Liver (tissue), 9 donors: ENCODE measurements around the gene FNIP1. TPM values are rescaled to one million over a fixed set of nuclear protein-coding genes. Genes with fewer than 3 reads are reported as not detected.

Experiments used
- DNase-seq: peaks from one replicate; pipeline ENCODE4 v3.0.0-alpha.2; 2017; ENCODE audit warnings: low spot score
- H3K27ac ChIP-seq, 2 donors: one replicate each; pipeline ENCODE4 v1.7.0; 2013; ENCODE audit warnings: inconsistent platforms in 2 of 2, low read length in 2 of 2, control low read depth in 1 of 2, low read depth in 1 of 2, mild to moderate bottlenecking in 1 of 2
- H3K27me3 ChIP-seq, 4 donors: one replicate each; pipeline versions ENCODE4 v1.6.1 to v1.7.0; 2013; ENCODE audit warnings: low read length in 3 of 4, inconsistent platforms in 1 of 4, mild to moderate bottlenecking in 1 of 4, moderate library complexity in 1 of 4; ENCODE audit not compliant: control insufficient read depth in 4 of 4, insufficient read depth in 4 of 4
- H3K36me3 ChIP-seq, 4 donors: one replicate each; pipeline versions ENCODE4 v1.6.1 to v1.7.0; 2013; ENCODE audit warnings: low read length in 3 of 4, mild to moderate bottlenecking in 3 of 4, low read depth in 1 of 4, moderate library complexity in 1 of 4; ENCODE audit not compliant: control insufficient read depth in 4 of 4, insufficient read depth in 3 of 4
- H3K4me1 ChIP-seq, 4 donors: one replicate each; pipeline versions ENCODE4 v1.6.1 to v1.7.0; 2013; ENCODE audit warnings: low read length in 3 of 4, mild to moderate bottlenecking in 3 of 4, moderate library complexity in 1 of 4; ENCODE audit not compliant: control insufficient read depth in 4 of 4, insufficient read depth in 4 of 4
- H3K4me3 ChIP-seq, 3 donors: one replicate each; pipeline versions ENCODE4 v1.6.1 to v1.7.0; 2013; ENCODE audit warnings: low read length in 3 of 3, control low read depth in 1 of 3, low read depth in 1 of 3, mild to moderate bottlenecking in 1 of 3
- H3K9ac ChIP-seq, 2 donors: one replicate each; pipeline ENCODE4 v1.7.0; 2013; ENCODE audit warnings: low read length in 2 of 2, mild to moderate bottlenecking in 2 of 2, moderate library complexity in 2 of 2, control low read depth in 1 of 2, low read depth in 1 of 2
- H3K9me3 ChIP-seq, 4 donors: one replicate each; pipeline versions ENCODE4 v1.6.1 to v1.7.0; 2013; ENCODE audit warnings: low read length in 3 of 4; ENCODE audit not compliant: control insufficient read depth in 4 of 4
- EGR1 ChIP-seq, 2 donors: IDR thresholded peaks; 2 replicates each; pipeline ENCODE4 v1.6.1; 2016 to 2018; ENCODE audit warnings: antibody characterized with exemption in 2 of 2, low read depth in 2 of 2
- FOXA1 ChIP-seq: IDR thresholded peaks from 2 replicates; pipeline ENCODE4 v1.6.1; 2016; ENCODE audit warnings: antibody characterized with exemption
- FOXA2 ChIP-seq: IDR thresholded peaks from 2 replicates; pipeline ENCODE4 v1.6.1; 2016; ENCODE audit warnings: antibody characterized with exemption
- GABPA ChIP-seq, 2 donors: IDR thresholded peaks in 1 of 2; conservative IDR thresholded peaks in 1 of 2; 2 replicates each; pipeline ENCODE4 v1.6.1; 2016; ENCODE audit warnings: antibody characterized with exemption in 2 of 2, mild to moderate bottlenecking in 1 of 2, moderate library complexity in 1 of 2
- HNF4A ChIP-seq, 2 donors: conservative IDR thresholded peaks; 2 replicates each; pipeline ENCODE4 v1.6.1; 2016; ENCODE audit warnings: antibody characterized with exemption in 2 of 2, mild to moderate bottlenecking in 2 of 2
- HNF4G ChIP-seq: IDR thresholded peaks from 2 replicates; pipeline ENCODE4 v1.6.1; 2016; ENCODE audit warnings: antibody characterized with exemption
- JUND ChIP-seq, 2 donors: IDR thresholded peaks; 2 replicates each; pipeline ENCODE4 v1.6.1; 2016; ENCODE audit warnings: antibody characterized with exemption in 2 of 2
- NR2F2 ChIP-seq: IDR thresholded peaks from 2 replicates; pipeline ENCODE4 v1.6.1; 2016; ENCODE audit warnings: antibody characterized with exemption
- RXRA ChIP-seq, 2 donors: IDR thresholded peaks; 2 replicates each; pipeline ENCODE4 v1.6.1; 2017 to 2018; ENCODE audit warnings: antibody characterized with exemption in 2 of 2, mild to moderate bottlenecking in 1 of 2
- SP1 ChIP-seq: IDR thresholded peaks from 2 replicates; pipeline ENCODE4 v1.6.1; 2018; ENCODE audit warnings: antibody characterized with exemption, mild to moderate bottlenecking
- TAF1 ChIP-seq: conservative IDR thresholded peaks from 2 replicates; pipeline ENCODE4 v1.6.1; 2016; ENCODE audit warnings: antibody characterized with exemption, mild to moderate bottlenecking
- YY1 ChIP-seq: IDR thresholded peaks from 2 replicates; pipeline ENCODE4 v1.6.1; 2016; ENCODE audit warnings: antibody characterized with exemption, mild to moderate bottlenecking
- WGBS: extraction: QIAGEN DNeasy Blood & Tissue Kit; methylation state at CpG from one replicate; pipeline ENCODE4 v1.1.7; 2013; 5-methylcytosine and 5-hydroxymethylcytosine counted together
- polyA plus RNA-seq, 2 donors: library from polyadenylated mRNA; stranded (reverse) in 1 of 2; unstranded in 1 of 2; fragments of 200-250 nt in 1 of 2; fragments of >200 nt in 1 of 2; fragmentation: Nextera tagmentation in 1 of 2; extraction: Ambion mirVana in 1 of 2; gene quantifications; one replicate each; pipeline versions ENCODE4 v1.2.1 to v1.2.3, GENCODE V29; 2013 to 2015
- total RNA-seq, 2 donors: library from RNA; depleted of rRNA; stranded (reverse); fragments of >200 nt; gene quantifications; one replicate each; pipeline ENCODE4 v1.2.3, GENCODE V29; 2014
- TF ChIP-seq, protein P1 (sequence below): IDR thresholded peaks from 2 replicates; pipeline ENCODE4 v1.6.1; 2016; ENCODE audit warnings: antibody characterized with exemption
- TF ChIP-seq, protein P2 (sequence below): IDR thresholded peaks from 2 replicates; pipeline ENCODE4 v1.6.1; 2016; ENCODE audit warnings: antibody characterized with exemption
- TF ChIP-seq, protein P3 (sequence below): IDR thresholded peaks from 2 replicates; pipeline ENCODE4 v1.6.1; 2016; ENCODE audit warnings: antibody characterized with exemption
- TF ChIP-seq, protein P4 (sequence below): fragments of 150-350 bp; IDR thresholded peaks from 2 replicates; pipeline ENCODE4 v1.5.1; 2017; ENCODE audit warnings: improper control_type of control experiment, low read depth, low read length; ENCODE audit not compliant: missing input control
- donor health status: healthy.
- donor health status: healthy.
- donor health status: healthy.
- donor health status: healthy.
- donor health status: healthy.

Gene FNIP1
- total and polyA plus RNA-seq, 4 donors: 3.7 to 34.0 (median 13.8) TPM

DNA sequence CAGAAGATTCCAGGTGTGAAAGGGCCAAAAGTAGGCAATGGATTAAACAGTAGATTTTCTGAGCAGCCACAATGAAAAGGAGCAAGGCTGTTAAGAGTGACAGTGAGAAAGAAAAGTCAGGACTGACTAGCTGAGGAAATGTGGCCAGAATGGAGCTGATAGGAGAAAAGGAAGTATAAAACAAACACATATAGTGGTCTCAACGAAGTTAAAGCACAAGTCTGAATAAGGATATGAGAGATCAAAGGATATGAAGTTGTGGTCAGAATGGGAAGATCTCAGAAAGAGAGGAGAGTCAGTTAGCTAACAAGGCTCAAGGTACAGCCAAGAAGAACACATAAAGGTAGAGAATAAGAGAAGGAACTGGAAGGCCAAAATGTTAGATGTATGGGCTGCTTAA is 39.9 kb downstream of the FNIP1 start:
- H3K27me3 ChIP-seq: no peaks in the 10 kb centered on the region
- no peak overlapping the region for H3K9ac ChIP-seq
- H3K4me3 ChIP-seq: no peak overlapping the region
- peaks cover 0 to 1% (median 0%) of the 10 kb centered on the region in 4 donors for H3K36me3 ChIP-seq
- no peaks in the 10 kb centered on the region for H3K9me3 ChIP-seq
- peaks cover 0 to 10% (median 0%) of the 10 kb centered on the region in 4 donors for H3K4me1 ChIP-seq
- no peak for TF ChIP-seq NR2F2
- no peak for TF ChIP-seq FOXA1
- no peak for TF ChIP-seq HNF4A (conservative IDR thresholded peaks at IDR 0.05)
- TF ChIP-seq FOXA2: no peak
- TF ChIP-seq RXRA (IDR thresholded peaks at IDR 0.05): no peak
- TF ChIP-seq SP1: no peak
- TF ChIP-seq HNF4G: no peak
- no peak for TF ChIP-seq TAF1
- TF ChIP-seq, protein P1, sequence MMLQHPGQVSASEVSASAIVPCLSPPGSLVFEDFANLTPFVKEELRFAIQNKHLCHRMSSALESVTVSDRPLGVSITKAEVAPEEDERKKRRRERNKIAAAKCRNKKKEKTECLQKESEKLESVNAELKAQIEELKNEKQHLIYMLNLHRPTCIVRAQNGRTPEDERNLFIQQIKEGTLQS: no peak
- TF ChIP-seq, protein P2, sequence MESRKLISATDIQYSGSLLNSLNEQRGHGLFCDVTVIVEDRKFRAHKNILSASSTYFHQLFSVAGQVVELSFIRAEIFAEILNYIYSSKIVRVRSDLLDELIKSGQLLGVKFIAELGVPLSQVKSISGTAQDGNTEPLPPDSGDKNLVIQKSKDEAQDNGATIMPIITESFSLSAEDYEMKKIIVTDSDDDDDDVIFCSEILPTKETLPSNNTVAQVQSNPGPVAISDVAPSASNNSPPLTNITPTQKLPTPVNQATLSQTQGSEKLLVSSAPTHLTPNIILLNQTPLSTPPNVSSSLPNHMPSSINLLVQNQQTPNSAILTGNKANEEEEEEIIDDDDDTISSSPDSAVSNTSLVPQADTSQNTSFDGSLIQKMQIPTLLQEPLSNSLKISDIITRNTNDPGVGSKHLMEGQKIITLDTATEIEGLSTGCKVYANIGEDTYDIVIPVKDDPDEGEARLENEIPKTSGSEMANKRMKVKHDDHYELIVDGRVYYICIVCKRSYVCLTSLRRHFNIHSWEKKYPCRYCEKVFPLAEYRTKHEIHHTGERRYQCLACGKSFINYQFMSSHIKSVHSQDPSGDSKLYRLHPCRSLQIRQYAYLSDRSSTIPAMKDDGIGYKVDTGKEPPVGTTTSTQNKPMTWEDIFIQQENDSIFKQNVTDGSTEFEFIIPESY: no peak
- TF ChIP-seq, protein P3, sequence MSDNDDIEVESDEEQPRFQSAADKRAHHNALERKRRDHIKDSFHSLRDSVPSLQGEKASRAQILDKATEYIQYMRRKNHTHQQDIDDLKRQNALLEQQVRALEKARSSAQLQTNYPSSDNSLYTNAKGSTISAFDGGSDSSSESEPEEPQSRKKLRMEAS: no peak
- no peak for TF ChIP-seq EGR1 (IDR thresholded peaks at IDR 0.05; ENCODE audit: low read depth in 2 of 2)
- no peak for TF ChIP-seq GABPA (IDR thresholded peaks at IDR 0.05 in 1 of 2, conservative IDR thresholded peaks at IDR 0.05 in 1 of 2)
- TF ChIP-seq, protein P4, sequence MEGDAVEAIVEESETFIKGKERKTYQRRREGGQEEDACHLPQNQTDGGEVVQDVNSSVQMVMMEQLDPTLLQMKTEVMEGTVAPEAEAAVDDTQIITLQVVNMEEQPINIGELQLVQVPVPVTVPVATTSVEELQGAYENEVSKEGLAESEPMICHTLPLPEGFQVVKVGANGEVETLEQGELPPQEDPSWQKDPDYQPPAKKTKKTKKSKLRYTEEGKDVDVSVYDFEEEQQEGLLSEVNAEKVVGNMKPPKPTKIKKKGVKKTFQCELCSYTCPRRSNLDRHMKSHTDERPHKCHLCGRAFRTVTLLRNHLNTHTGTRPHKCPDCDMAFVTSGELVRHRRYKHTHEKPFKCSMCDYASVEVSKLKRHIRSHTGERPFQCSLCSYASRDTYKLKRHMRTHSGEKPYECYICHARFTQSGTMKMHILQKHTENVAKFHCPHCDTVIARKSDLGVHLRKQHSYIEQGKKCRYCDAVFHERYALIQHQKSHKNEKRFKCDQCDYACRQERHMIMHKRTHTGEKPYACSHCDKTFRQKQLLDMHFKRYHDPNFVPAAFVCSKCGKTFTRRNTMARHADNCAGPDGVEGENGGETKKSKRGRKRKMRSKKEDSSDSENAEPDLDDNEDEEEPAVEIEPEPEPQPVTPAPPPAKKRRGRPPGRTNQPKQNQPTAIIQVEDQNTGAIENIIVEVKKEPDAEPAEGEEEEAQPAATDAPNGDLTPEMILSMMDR: no peak
- TF ChIP-seq JUND (IDR thresholded peaks at IDR 0.05): no peak
- no peak for DNase-seq
- no peak overlapping the region for H3K27ac ChIP-seq
- WGBS: 45% methylated on average over 1 of the region's 1 CpG

DNA sequence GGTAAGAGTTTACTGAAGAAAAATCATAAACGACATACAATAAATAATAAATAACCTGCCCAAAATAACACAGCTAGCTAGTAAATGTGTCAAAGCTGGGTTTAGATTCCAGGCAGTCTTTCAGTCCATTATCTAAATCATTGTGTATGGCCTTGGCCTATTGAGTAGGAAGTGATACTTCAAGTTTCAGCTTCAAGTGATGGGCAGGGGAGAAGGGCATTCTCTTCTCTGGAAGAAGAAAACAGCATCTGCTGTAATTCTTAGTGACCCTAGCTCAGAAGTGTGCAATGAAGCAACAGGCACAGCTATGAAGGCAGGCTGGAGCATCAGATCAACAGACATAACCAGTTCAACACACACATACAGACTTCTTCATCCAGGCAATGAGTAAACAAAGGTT is 42.5 kb downstream of the FNIP1 start:
- WGBS: 85% methylated on average over 1 of the region's 1 CpG
- TF ChIP-seq HNF4A (conservative IDR thresholded peaks at IDR 0.05) (no peak), EGR1 (IDR thresholded peaks at IDR 0.05; ENCODE audit: low read depth in 2 of 2) (no peak), YY1 (no peak), SP1 (no peak), TAF1 (no peak)
- TF ChIP-seq, protein P1: no peak
- TF ChIP-seq, protein P3: no peak
- peaks cover 0 to 10% (median 0%) of the 10 kb centered on the region in 4 donors for H3K4me1 ChIP-seq
- H3K27ac ChIP-seq: no peak overlapping the region
- DNase-seq: no peak
- H3K9me3 ChIP-seq: no peaks in the 10 kb centered on the region
- H3K4me3 ChIP-seq: no peak overlapping the region
- no peak overlapping the region for H3K9ac ChIP-seq
- no peaks in the 10 kb centered on the region for H3K36me3 ChIP-seq
- H3K27me3 ChIP-seq: no peaks in the 10 kb centered on the region
